AG08396 (cell line): ENCODE results near the gene PTPRE.

Experiments used
- DNase-seq: peaks from one replicate; pipeline ENCODE4 v3.0.0; 2012; ENCODE audit warnings: low spot score, mixed read lengths

PTPRE gene

GRCh38 chr10:128000471-128001362 is 93.8 kb downstream of the PTPRE start:
- DNase-seq, result no peak

- DNase-seq, result no peak
Observed at GRCh38 chr10:128001363-128001745, 94.5 kb downstream of the PTPRE start.

- no peak for DNase-seq
Observed at GRCh38 chr10:128001849-128002248, 94.9 kb downstream of the PTPRE start.

- no peak for DNase-seq
Observed at GRCh38 chr10:128003521-128003920, 96.6 kb downstream of the PTPRE start.

- no peak for DNase-seq
Observed at GRCh38 chr10:128005858-128006257, 99.0 kb downstream of the PTPRE start.

GRCh38 chr10:128007056-128007455 is 100.2 kb downstream of the PTPRE start:
- no peak for DNase-seq

GRCh38 chr10:128007971-128008370 is 101.1 kb downstream of the PTPRE start:
- DNase-seq, result no peak

GRCh38 chr10:128008521-128009250 is 101.8 kb downstream of the PTPRE start:
- DNase-seq, result no peak

GRCh38 chr10:128009372-128010126 is 102.6 kb downstream of the PTPRE start:
- DNase-seq, result no peak

- peak; percentile 94 for DNase-seq
Observed at GRCh38 chr10:128011059-128011979, 104.4 kb downstream of the PTPRE start.

GRCh38 chr10:128013626-128014025 is 106.7 kb downstream of the PTPRE start:
- DNase-seq, result no peak

GRCh38 chr10:128014236-128014635 is 107.3 kb downstream of the PTPRE start:
- no peak for DNase-seq

GRCh38 chr10:128016423-128017060 is 109.6 kb downstream of the PTPRE start:
- DNase-seq, result no peak

GRCh38 chr10:128017822-128018221 is 110.9 kb downstream of the PTPRE start:
- no peak for DNase-seq

- DNase-seq, result no peak
Observed at GRCh38 chr10:128018236-128018635, 111.3 kb downstream of the PTPRE start.

- no peak for DNase-seq
Observed at GRCh38 chr10:128018691-128019090, 111.8 kb downstream of the PTPRE start.

GRCh38 chr10:128022261-128023196 is 115.6 kb downstream of the PTPRE start:
- no peak for DNase-seq

GRCh38 chr10:128024426-128024825 is 117.5 kb downstream of the PTPRE start:
- DNase-seq, result no peak

GRCh38 chr10:128025437-128025836 is 118.5 kb downstream of the PTPRE start:
- DNase-seq, result no peak

- DNase-seq, result no peak
Observed at GRCh38 chr10:128025951-128026350, 119.0 kb downstream of the PTPRE start.
